ENCODE measurements around the gene IGF1.
"Not testable (repeated sequence)": the region's sequence is repeated elsewhere in the genome, so short reads cannot be mapped to it uniquely, and the experiment has no call there.

IGF1 gene

DNA sequence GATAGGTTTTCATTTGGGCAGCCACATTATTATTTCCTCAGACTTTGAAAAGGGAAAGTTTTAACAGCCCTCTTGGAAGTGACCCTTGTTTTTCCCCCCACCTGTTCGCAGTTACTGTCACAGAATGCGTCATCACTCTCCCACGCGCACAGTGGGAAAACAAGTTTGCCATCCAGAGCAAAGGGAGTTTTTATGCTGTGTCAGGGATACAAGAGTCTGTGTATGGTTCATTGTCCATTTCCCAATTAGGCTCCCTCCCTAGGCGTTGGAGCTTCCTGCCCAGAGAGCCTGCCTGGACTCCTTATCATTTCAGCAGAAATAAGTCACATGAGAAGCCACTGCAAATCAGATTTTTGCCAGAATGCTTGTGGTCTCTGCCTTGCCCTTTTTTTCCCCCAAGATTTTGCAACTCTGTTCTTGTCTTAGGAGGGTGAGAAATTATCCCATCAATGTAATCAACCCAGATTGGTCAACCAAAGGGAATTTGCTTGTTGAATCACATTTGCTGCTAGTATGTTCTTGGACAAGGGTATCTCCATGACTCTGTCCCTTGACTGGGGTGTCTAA, 104.1 kb downstream of the IGF1 start:
- DNase-seq, result no peak

DNA sequence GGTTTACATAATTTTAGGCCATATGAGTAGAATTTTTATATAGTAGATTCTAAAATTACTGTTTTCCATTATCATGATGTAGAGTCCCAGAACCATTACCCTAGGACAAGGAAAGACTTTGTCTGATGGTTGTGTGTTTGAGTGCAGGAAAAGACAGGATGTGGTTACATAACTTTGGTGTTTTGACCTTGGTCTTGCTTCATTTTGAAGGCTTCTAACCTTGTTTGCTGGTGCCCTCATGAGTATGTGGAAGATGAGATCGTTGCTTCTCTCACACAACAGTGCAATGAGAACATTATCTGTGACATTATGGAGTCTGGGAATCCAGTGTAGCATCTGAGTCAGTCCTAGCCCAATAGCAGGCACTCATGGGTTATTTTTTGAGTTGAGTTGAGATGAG, 106.2 kb downstream of the IGF1 start:
- DNase-seq, result no peak

DNA sequence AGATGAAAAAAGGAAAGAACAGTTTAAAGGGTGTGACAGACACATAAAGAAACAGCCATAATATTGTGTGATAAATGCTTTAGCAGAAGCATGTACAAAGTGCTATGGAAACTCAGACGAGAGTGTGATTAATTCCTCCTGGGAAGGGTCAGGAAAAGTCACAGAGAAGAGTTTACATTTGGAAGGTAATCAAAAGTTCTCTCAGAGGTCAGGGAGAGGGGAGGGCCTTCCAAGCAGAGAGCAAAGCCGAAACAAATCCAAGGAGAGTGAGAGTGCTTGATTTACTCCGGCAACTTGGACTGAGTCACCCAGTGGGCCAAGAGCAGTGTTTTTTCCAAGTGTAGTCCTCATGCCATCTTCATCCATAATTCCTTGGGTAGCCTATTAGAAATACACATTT, 108.3 kb downstream of the IGF1 start:
- DNase-seq, result no peak

DNA sequence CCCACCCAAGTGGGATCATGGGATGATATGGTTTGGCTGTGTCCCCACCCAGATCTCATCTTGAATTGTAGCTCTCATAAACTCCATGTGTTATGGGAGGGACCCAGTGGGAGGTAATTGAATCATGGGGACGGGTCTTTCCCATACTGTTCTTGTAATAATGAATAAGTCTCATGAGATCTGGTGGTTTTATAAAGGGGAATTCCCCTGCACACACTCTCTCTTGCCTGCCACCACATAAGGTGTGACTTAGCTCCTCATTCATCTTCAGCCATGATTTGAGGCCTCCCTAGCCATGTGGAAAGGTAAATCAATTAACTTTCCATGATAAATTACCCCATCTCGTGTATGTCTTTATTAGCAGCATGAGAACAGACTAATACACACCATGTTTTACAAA, 109.2 kb downstream of the IGF1 start:
- no peak for DNase-seq

DNA sequence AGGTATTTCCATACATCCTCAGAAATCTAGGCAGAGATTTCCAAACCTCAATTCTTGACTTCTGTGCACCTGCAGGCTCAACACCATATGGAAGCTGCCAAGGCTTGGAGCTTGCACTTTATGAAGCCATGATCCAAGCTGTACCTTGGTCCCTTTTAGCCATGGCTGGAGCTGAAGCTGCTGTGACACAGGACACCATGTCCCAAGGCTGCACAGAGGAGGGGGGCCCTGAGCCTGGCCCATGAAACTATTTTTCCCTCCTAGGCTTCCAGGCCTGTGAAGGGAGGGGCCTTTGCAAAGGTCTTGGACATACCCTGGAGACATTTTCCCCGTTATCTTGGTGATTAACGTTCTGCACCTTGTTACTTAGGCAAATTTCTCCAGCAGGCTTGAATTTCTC, 110.5 kb downstream of the IGF1 start:
- DNase-seq, result no peak

DNA sequence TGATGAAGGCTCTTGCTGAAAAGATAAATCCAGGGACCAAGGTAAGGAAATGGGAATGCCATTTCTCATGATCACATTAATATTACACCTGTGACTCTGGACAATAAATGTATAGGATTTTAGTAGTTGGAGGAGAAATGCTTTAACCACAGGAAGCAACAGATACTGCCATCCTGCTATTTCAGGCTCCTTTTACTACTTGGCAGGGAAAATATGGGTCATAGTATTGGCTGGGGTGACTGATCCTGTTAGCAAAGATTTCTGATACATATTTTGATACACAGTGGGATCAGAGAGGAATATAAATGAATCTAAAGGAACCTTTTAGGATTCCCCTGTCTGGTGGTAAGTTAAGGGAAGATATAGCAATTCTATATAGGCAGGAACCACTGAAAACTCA, 115.0 kb downstream of the IGF1 start:
- DNase-seq, result no peak

DNA sequence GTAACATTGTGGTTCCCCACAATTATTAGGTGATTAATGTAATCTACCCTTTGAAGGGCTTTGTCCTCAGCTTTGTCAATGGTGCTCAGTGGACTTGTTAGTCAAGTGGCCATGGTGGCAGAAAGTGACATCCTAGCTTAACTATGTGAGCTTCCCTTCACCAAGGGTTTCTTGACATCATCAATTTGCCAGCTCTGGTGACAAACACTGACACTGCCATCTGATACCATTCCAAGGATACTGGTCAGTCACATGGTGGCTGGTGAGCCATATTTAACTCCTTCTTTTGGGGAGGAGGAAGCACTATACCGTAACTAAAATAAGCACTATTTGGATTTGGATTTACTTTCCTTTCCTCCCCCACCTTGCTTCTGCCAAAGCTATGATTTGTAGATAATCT, 115.7 kb downstream of the IGF1 start:
- DNase-seq, result no peak

DNA sequence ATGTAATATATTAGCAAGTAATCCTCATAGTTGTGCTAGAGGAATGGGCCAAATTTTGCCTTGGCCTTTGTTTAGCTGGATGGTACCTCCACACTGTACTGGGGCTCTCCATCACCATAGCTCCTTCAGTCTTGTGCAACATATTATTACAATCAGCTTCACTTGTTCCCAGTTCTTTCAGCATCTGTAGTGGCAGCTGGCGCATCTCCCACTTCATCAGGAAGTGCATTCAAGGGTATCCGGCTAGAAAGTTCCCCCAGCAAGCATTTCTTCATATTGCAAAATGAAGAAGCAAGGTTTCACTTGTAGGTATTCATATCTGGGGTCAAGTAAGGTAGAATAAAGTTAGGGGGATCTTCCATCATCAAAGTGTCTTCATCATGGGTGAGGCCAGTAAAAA, 123.7 kb downstream of the IGF1 start:
- no peak for DNase-seq

DNA sequence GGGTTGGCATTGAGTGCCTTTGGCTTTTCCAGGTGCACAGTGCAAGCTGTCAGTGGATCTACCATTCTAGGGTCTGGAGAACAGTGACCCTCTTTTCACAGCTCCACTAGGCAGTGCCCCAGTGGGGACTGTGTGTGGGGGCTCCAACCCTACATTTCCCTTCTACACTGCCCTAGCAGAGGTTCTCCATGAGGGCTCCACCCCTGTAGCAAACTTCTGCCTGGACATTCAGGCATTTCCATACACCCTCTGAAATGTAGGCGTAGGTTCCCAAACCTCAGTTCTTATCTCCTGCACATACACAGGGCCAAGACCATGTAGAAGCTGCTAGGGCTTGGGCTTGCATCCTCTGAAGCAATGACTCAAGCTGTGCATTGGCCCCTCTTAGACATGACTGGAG, 126.1 kb downstream of the IGF1 start:
- DNase-seq, result not testable (repeated sequence)

DNA sequence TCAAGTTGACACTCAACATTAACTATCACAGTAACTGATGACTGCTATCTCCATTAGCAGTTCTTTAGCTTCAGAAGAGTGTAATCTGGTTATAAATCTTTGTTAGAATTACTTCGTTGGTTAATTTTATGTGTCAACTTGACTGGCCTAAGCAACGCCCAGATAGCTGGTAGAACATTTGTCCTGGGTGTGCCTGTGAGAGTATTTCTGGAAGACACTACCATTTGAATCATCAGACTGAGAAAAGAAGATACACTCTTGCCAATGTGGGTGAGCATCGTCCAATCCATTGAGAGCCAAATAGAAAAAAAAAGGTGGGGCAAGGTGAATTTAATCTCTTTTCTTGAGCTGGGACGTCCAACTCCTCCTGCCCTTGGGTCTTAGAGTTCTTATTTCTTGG, 129.0 kb downstream of the IGF1 start:
- DNase-seq, result no peak

DNA sequence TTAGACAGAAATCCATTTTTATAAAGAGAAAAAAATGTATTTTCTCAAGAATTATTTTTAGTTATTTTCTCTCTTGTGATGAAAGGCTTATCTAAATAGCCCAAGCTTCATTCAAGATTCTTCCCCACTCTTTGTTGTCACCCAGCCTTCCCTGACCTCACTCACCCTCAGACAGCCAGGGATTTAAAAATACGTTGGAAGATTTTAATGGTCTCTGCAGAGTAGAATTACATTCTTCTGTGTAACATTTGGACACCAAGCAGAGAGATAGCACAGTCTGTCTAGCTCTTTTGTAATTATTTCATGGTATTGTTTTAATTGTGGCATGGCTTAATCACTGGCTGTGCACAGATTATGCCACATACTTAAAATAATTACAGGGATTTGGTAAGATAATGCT, 130.3 kb downstream of the IGF1 start:
- DNase-seq, result no peak

DNA sequence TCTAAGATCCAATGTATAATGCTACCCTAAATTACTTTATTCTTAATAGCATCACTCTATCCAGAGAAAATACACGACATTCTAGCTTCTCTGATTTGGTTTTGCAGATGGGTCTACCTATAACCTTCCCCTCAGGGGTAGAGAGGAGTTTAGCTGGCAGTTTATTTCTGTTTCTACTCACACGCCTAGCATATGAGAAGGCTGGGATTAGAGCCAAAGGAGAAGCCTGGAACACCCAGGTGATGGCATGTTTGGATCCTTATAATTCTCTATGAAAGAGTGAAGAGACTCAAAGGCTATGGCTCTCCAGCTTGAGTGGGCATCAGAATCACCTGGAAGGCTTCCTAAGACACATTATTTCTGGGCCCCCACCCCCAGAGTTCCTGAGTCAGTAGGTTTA, 131.3 kb downstream of the IGF1 start:
- no peak for DNase-seq

DNA sequence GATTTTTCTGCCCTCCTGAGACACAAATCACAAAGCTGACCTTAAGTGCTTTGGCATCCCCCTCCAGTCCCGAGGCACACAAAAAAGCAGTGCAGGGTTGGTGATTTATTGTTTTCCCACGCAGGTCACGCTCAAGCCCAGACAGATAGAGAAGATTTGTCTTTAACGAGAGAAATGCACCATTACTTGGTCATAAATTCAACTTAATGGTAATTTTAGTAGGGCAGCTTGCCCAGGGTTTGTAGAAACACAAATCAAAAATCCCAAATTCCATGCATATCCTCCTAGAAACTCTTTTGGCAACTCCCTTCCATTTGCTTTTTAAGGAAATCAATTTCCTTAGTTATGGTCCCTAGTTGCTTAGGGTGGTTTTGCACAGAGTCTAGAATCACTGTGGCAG, 132.6 kb downstream of the IGF1 start:
- no peak for DNase-seq
